ENCODE measurements around the gene CACHD1.

CACHD1 gene

GRCh38 chr1:64539781-64540218 is 69.9 kb downstream of the CACHD1 start:
- H3K4me3 ChIP-seq (ENCODE audit: insufficient read depth, low read length, poor library complexity, severe bottlenecking) = no peak overlapping the region
- no peaks in the 10 kb centered on the region for H3K27me3 ChIP-seq (ENCODE audit: low read length)
- TF ChIP-seq EZH2phosphoT487 (conservative IDR thresholded peaks at IDR 0.05; ENCODE audit: low read length) = no peak
- TF ChIP-seq, protein P1, sequence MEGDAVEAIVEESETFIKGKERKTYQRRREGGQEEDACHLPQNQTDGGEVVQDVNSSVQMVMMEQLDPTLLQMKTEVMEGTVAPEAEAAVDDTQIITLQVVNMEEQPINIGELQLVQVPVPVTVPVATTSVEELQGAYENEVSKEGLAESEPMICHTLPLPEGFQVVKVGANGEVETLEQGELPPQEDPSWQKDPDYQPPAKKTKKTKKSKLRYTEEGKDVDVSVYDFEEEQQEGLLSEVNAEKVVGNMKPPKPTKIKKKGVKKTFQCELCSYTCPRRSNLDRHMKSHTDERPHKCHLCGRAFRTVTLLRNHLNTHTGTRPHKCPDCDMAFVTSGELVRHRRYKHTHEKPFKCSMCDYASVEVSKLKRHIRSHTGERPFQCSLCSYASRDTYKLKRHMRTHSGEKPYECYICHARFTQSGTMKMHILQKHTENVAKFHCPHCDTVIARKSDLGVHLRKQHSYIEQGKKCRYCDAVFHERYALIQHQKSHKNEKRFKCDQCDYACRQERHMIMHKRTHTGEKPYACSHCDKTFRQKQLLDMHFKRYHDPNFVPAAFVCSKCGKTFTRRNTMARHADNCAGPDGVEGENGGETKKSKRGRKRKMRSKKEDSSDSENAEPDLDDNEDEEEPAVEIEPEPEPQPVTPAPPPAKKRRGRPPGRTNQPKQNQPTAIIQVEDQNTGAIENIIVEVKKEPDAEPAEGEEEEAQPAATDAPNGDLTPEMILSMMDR (IDR thresholded peaks at IDR 0.05; ENCODE audit: insufficient read depth, low read length, poor library complexity, severe bottlenecking) = no peak
- H3K27ac ChIP-seq (ENCODE audit: low read depth, low read length) = no peak overlapping the region
- H3K4me2 ChIP-seq (ENCODE audit: low read depth, low read length, poor library complexity, severe bottlenecking) = no peak overlapping the region
- H3K9me3 ChIP-seq (ENCODE audit: insufficient read depth, low read length) = no peaks in the 10 kb centered on the region
- no peaks in the 10 kb centered on the region for H3K36me3 ChIP-seq (ENCODE audit: low read length)
- H4K20me1 ChIP-seq (ENCODE audit: low read depth, low read length) = no peaks in the 10 kb centered on the region
- no peak overlapping the region for H3K9ac ChIP-seq (ENCODE audit: low read length)
- H2AFZ ChIP-seq (ENCODE audit: low read depth, low read length, severe bottlenecking) = no peak overlapping the region
- no peaks in the 10 kb centered on the region for H3F3A ChIP-seq (ENCODE audit: insufficient read depth)
- no peaks in the 10 kb centered on the region for H3K79me2 ChIP-seq (ENCODE audit: insufficient read depth, low read length)
- no peaks in the 10 kb centered on the region for H3K9me2 ChIP-seq (replicated peaks; ENCODE audit: insufficient read depth, low read length)

DNA sequence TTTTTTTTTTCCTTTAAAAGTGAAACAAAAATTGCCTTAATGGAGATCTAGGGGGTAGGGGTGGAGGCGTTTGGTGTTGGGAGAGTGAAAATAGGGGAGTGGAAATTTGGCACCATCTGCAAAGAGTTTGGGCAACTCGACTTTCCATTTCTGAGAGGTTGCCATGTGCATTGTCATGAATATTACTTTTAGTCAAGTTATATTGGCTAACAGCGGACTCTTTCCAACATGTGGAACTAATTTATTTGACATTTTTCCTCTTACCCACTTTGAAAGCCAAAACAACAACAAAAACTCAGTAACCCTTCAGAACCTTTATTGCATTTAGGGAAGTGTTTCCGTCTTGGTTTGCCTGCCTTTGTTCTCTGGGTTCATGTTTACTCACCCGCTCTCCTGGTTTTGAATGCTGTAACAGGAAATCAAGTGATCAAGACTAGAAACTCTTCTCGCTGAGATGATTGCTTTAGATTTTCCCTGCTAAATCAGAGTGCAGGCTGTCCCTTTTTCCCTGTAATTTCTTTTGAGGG is 70.4 kb downstream of the CACHD1 start:
- Histone ChIP-seq H2AFZ (ENCODE audit: low read depth, low read length, severe bottlenecking) (no peak overlapping the region), H3K9me3 (ENCODE audit: insufficient read depth, low read length) (no peaks in the 10 kb centered on the region), H3K4me3 (ENCODE audit: insufficient read depth, low read length, poor library complexity, severe bottlenecking) (no peak overlapping the region), H3K4me2 (ENCODE audit: low read depth, low read length, poor library complexity, severe bottlenecking) (no peak overlapping the region), H4K20me1 (ENCODE audit: low read depth, low read length) (no peaks in the 10 kb centered on the region), H3K79me2 (ENCODE audit: insufficient read depth, low read length) (no peaks in the 10 kb centered on the region), H3K36me3 (ENCODE audit: low read length) (no peaks in the 10 kb centered on the region), H3F3A (ENCODE audit: insufficient read depth) (no peaks in the 10 kb centered on the region), H3K9me2 (replicated peaks; ENCODE audit: insufficient read depth, low read length) (no peaks in the 10 kb centered on the region), H3K27me3 (ENCODE audit: low read length) (no peaks in the 10 kb centered on the region), H3K9ac (ENCODE audit: low read length) (no peak overlapping the region), H3K27ac (ENCODE audit: low read depth, low read length) (no peak overlapping the region)
- TF ChIP-seq, protein P1 (IDR thresholded peaks at IDR 0.05; ENCODE audit: insufficient read depth, low read length, poor library complexity, severe bottlenecking) = no peak
- TF ChIP-seq EZH2phosphoT487 (conservative IDR thresholded peaks at IDR 0.05; ENCODE audit: low read length) = no peak

GRCh38 chr1:64542118-64542517 is 72.2 kb downstream of the CACHD1 start:
- H3F3A ChIP-seq (ENCODE audit: insufficient read depth) = no peaks in the 10 kb centered on the region
- H3K36me3 ChIP-seq (ENCODE audit: low read length) = no peaks in the 10 kb centered on the region
- H3K79me2 ChIP-seq (ENCODE audit: insufficient read depth, low read length) = no peaks in the 10 kb centered on the region
- H3K9ac ChIP-seq (ENCODE audit: low read length) = no peak overlapping the region
- TF ChIP-seq, protein P1 (IDR thresholded peaks at IDR 0.05; ENCODE audit: insufficient read depth, low read length, poor library complexity, severe bottlenecking) = no peak
- no peak for TF ChIP-seq EZH2phosphoT487 (conservative IDR thresholded peaks at IDR 0.05; ENCODE audit: low read length)
- H3K9me3 ChIP-seq (ENCODE audit: insufficient read depth, low read length) = no peaks in the 10 kb centered on the region
- no peak overlapping the region for H3K27ac ChIP-seq (ENCODE audit: low read depth, low read length)
- no peaks in the 10 kb centered on the region for H4K20me1 ChIP-seq (ENCODE audit: low read depth, low read length)
- no peak overlapping the region for H3K4me2 ChIP-seq (ENCODE audit: low read depth, low read length, poor library complexity, severe bottlenecking)
- H2AFZ ChIP-seq (ENCODE audit: low read depth, low read length, severe bottlenecking) = no peak overlapping the region
- H3K27me3 ChIP-seq (ENCODE audit: low read length) = no peaks in the 10 kb centered on the region
- no peak overlapping the region for H3K4me3 ChIP-seq (ENCODE audit: insufficient read depth, low read length, poor library complexity, severe bottlenecking)
- H3K9me2 ChIP-seq (replicated peaks; ENCODE audit: insufficient read depth, low read length) = no peaks in the 10 kb centered on the region

Measured in SU-DHL-6 (cell line).